ENCODE measurements around the gene RRH.

RRH gene

DNA sequence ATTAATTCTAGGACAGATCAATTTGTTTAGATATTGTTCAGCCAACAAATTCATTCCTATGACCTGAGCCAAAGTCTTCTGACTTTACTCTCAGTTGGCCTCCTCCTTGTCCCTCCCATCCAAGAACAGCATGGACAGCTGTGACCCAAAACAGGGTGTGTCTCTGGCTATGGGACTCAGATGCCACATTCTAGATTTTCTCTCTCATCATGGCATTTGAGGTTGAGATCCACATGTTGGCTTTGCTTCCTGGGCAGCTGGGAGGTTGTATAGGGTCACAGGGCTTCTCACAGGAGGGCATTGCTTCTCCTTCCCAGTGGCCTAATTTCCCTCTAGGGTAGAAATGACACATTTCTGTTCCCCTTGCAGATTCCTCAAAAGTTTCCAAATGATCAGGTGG lies 62.3 kb downstream of the RRH start:
- no peak for DNase-seq
